Mesodermal cell (in vitro differentiated cells): Measurements from ENCODE around the gene CCDC85C. TPM values are rescaled to one million over a fixed set of nuclear protein-coding genes. Genes with fewer than 3 reads are reported as not detected.

Experiments used
- H3K27ac ChIP-seq: 2 replicates; pipeline ENCODE4 v1.7.0; 2013; ENCODE audit warnings: mild to moderate bottlenecking, low read depth, low read length, moderate library complexity; ENCODE audit not compliant: severe bottlenecking
- H3K36me3 ChIP-seq: 2 replicates; pipeline ENCODE4 v1.7.1; 2013; ENCODE audit warnings: mild to moderate bottlenecking, low read length, moderate library complexity; ENCODE audit not compliant: control insufficient read depth, insufficient read depth
- H3K4me1 ChIP-seq: one replicate; pipeline ENCODE4 v1.7.1; 2013; ENCODE audit warnings: mild to moderate bottlenecking, low read length; ENCODE audit not compliant: insufficient read depth, control insufficient read depth, poor library complexity, severe bottlenecking
- H3K4me3 ChIP-seq: 2 replicates; pipeline ENCODE4 v1.7.0; 2013; ENCODE audit warnings: low read length, control low read depth, mild to moderate bottlenecking; ENCODE audit not compliant: insufficient read depth, poor library complexity, severe bottlenecking; ENCODE audit errors: extremely low read depth
- H3K9me3 ChIP-seq: 2 replicates; pipeline ENCODE4 v1.7.1; 2013; ENCODE audit warnings: mild to moderate bottlenecking, low read length, moderate library complexity; ENCODE audit not compliant: control insufficient read depth
- WGBS, 2 experiments: methylation state at CpG; one replicate each; pipeline ENCODE4 v1.1.5; 2013; ENCODE audit warnings: missing lambda C conversion rate in 2 of 2; ENCODE audit not compliant: insufficient coverage in 2 of 2; 5-methylcytosine and 5-hydroxymethylcytosine counted together
- polyA plus RNA-seq, 2 experiments: library from polyadenylated mRNA; stranded (reverse); fragments of 50-300 nt; gene quantifications; one replicate each; pipeline ENCODE4 v1.2.3, GENCODE V29; 2013

Gene CCDC85C
- polyA plus RNA-seq (2013, experiment 1 of 2) = 16.8 TPM
- 17.4 TPM for polyA plus RNA-seq (2013, experiment 2 of 2)

GRCh38 chr14:99603471-99604277 is at the start of gene CCDC85C:
Gene CCDC85C, minus strand, starts transcription at chr14:99604207. Its CDS starts 248 bp downstream, at chr14:99603959.
- H3K4me1 ChIP-seq = peaks cover 26% of the 10 kb centered on the region

GRCh38 chr14:99651953-99652746 is 48.1 kb upstream of the CCDC85C start:
- WGBS, 2 experiments = 92 to 93% methylated on average over 30 to 31 of the region's 32 CpGs

More at GRCh38 chr14:99603471-99604277, at the start of gene CCDC85C:
- Histone ChIP-seq H3K4me3 (peak within 1 kb of the TSS; percentile 66), H3K9me3 (no peaks in the 10 kb centered on the region), H3K27ac (peak within 1 kb of the TSS; percentile 89), H3K36me3 (no peaks in the 10 kb centered on the region)
- WGBS, 2 experiments = 0 to 1% methylated on average over 71 to 111 of the region's 128 CpGs

GRCh38 chr14:99650189-99650588 is 46.2 kb upstream of the CCDC85C start:
- H3K4me3 ChIP-seq = no peak overlapping the region

More at GRCh38 chr14:99651953-99652746, 48.1 kb upstream of the CCDC85C start:
- no peaks in the 10 kb centered on the region for H3K36me3 ChIP-seq
- no peaks in the 10 kb centered on the region for H3K9me3 ChIP-seq
- H3K27ac ChIP-seq = no peak overlapping the region
- H3K4me1 ChIP-seq = peaks cover 3% of the 10 kb centered on the region
- no peak overlapping the region for H3K4me3 ChIP-seq

GRCh38 chr14:99649643-99650042 is 45.6 kb upstream of the CCDC85C start:
- no peaks in the 10 kb centered on the region for H3K36me3 ChIP-seq
- 96 to 97% methylated on average over 7 to 8 of the region's 8 CpGs for WGBS, 2 experiments
- H3K4me1 ChIP-seq = peaks cover 3% of the 10 kb centered on the region
- H3K4me3 ChIP-seq = no peak overlapping the region
- no peak overlapping the region for H3K27ac ChIP-seq
- no peaks in the 10 kb centered on the region for H3K9me3 ChIP-seq

More at GRCh38 chr14:99650189-99650588, 46.2 kb upstream of the CCDC85C start:
- Histone ChIP-seq H3K9me3 (no peaks in the 10 kb centered on the region), H3K27ac (no peak overlapping the region), H3K4me1 (peaks cover 3% of the 10 kb centered on the region), H3K36me3 (no peaks in the 10 kb centered on the region)
- WGBS, 2 experiments = 89 to 97% methylated on average over 7 of the region's 9 CpGs

GRCh38 chr14:99649219-99649618 is 45.2 kb upstream of the CCDC85C start:
- Histone ChIP-seq H3K36me3 (no peaks in the 10 kb centered on the region), H3K4me1 (peaks cover 3% of the 10 kb centered on the region), H3K4me3 (no peak overlapping the region), H3K9me3 (no peaks in the 10 kb centered on the region), H3K27ac (no peak overlapping the region)
- 87 to 95% methylated on average over 5 to 8 of the region's 8 CpGs for WGBS, 2 experiments

GRCh38 chr14:99648027-99648784 is 44.2 kb upstream of the CCDC85C start:
- no peak overlapping the region for H3K27ac ChIP-seq
- no peaks in the 10 kb centered on the region for H3K36me3 ChIP-seq
- 85 to 93% methylated on average over 7 to 8 of the region's 8 CpGs for WGBS, 2 experiments
- no peaks in the 10 kb centered on the region for H3K9me3 ChIP-seq
- peaks cover 3% of the 10 kb centered on the region for H3K4me1 ChIP-seq
- no peak overlapping the region for H3K4me3 ChIP-seq

GRCh38 chr14:99647411-99647810 is 43.4 kb upstream of the CCDC85C start:
- Histone ChIP-seq H3K36me3 (no peaks in the 10 kb centered on the region), H3K9me3 (no peaks in the 10 kb centered on the region), H3K4me1 (peaks cover 3% of the 10 kb centered on the region), H3K27ac (no peak overlapping the region), H3K4me3 (no peak overlapping the region)
- 72 to 78% methylated on average over 4 to 6 of the region's 7 CpGs for WGBS, 2 experiments

- no peak overlapping the region for H3K27ac ChIP-seq
- WGBS, 2 experiments = 63 to 67% methylated on average over 26 of the region's 32 CpGs
- H3K4me3 ChIP-seq = peak overlapping the region; percentile 22
Observed at GRCh38 chr14:99645545-99646505, 41.8 kb upstream of the CCDC85C start.

GRCh38 chr14:99644723-99645544 is 40.9 kb upstream of the CCDC85C start, which contains the start of gene HHIPL1:
Gene HHIPL1, plus strand, starts transcription at chr14:99645129. Its CDS starts 79 bp downstream, at chr14:99645208.
- no peaks in the 10 kb centered on the region for H3K4me1 ChIP-seq
- WGBS, 2 experiments = 8 to 9% methylated on average over 77 to 88 of the region's 91 CpGs
- H3K27ac ChIP-seq = no peak within 1 kb of the TSS
- no peaks in the 10 kb centered on the region for H3K9me3 ChIP-seq
- H3K4me3 ChIP-seq = peak within 1 kb of the TSS; percentile 22
- H3K36me3 ChIP-seq = no peaks in the 10 kb centered on the region

More at GRCh38 chr14:99645545-99646505, 41.8 kb upstream of the CCDC85C start:
- Histone ChIP-seq H3K36me3 (no peaks in the 10 kb centered on the region), H3K4me1 (peaks cover 3% of the 10 kb centered on the region), H3K9me3 (no peaks in the 10 kb centered on the region)
